NCI-H1694 treated with DMSO at 0.1 percent for 48 hours (cell line): ENCODE results near the gene CFDP1.
A peak's percentile ranks its signal among the peaks of the same experiment; 100 is the strongest.
"Not testable (repeated sequence)": the region's sequence is repeated elsewhere in the genome, so short reads cannot be mapped to it uniquely, and the experiment has no call there.

ENCODE experiments used
- DNase-seq: peaks from one replicate; lab custom pipeline; 2025; lab: John Stamatoyannopoulos, UW

Gene CFDP1

DNA sequence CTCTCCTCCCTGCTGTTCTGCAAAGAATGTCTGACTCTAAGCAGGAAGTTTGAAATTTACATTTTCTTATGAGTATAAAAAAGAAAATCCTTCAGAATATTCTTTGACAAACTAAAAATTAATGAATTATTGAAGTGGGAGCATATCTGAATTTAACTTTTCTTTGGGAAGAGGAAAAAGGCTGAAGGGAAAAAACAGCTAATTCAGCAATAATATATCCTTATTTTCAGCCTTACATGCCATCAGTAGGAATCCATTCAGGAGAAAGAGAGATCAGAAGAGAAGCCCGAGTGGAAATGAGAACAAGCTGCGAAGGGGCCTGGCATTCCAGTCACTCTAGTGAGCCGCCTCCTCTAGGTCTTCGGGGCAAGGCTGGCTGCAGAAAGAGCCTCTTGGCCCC, 140.1 kb downstream of the CFDP1 start:
- no peak for DNase-seq

DNA sequence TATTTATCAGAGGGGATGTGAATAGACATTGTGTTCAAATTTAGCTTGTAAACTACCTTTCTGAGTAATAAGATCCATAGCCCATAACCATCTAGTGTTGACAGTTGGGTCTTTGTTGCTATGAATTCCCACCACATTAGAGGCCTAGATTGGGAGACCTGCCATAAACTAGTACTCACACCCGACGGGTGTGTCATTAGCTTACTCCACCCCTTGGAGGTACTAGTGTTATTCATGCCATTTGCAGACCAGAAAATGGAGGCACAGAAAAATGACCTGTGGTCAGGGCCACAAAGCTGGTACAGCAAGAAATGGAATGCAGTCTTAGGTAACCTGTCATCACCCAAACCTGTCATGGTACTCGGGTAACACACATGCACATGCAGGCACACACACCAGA, 140.6 kb downstream of the CFDP1 start:
- DNase-seq, result no peak

DNA sequence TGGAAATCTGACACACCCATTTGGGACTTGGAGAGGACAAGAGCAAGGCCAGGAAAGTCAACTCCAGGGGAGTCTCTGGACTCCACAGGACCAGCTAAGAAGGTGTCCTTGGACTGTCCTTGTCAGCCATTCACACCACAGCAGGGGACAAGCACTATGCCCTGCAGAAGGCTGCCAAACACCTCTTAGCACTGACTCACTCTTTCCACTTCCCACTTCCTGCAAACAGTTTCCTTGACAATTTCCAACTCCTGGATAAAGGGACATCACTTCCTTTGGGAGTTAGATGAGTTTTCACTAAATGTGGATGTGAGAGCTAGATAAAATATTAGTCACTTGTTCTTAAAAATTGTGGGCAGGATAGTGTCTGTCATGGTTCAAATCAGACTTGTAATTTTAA, 144.1 kb downstream of the CFDP1 start:
- DNase-seq, result no peak

GRCh38 chr16:75288596-75289120, 144.6 kb downstream of the CFDP1 start:
- no peak for DNase-seq

GRCh38 chr16:75288181-75288580, 145.1 kb downstream of the CFDP1 start:
- no peak for DNase-seq

DNA sequence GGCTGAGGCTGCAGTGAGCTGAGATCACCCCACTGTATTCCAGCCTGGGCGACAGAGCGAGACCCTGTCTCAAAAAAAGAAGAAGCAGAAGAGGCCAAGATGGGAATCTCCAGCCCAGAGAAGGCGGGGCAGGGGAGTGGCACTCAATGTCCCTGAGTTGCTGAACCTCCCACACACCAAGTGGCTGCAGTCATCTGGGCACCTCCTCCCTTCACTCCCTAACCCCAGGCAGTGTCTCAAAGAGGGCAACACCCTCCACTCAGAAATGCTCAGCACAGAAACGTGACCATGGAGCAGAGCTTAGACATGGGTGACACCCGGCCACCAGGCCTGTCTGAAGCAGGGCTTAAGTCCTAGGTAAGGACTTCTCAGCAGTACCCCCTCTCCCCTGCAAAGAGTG, 145.6 kb downstream of the CFDP1 start:
- no peak for DNase-seq

DNA sequence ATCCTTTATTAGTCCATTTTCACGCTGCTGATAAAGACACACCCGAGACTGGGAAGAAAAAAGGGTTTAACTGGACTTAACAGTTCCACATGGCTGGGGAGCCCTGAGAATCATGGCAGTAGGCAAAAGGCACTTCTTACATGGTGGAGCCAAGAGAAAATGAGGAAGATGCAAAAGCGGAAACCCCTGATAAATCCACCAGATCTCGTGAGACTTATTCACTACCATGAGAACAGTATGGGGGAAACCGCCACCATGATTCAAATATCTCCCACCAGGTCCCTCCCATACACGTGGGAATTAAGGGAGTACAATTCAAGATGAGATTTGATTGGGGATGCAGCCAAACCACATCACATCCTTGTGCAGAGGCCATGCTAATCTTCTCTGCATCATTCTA, 146.9 kb downstream of the CFDP1 start:
- DNase-seq, result no peak

DNA sequence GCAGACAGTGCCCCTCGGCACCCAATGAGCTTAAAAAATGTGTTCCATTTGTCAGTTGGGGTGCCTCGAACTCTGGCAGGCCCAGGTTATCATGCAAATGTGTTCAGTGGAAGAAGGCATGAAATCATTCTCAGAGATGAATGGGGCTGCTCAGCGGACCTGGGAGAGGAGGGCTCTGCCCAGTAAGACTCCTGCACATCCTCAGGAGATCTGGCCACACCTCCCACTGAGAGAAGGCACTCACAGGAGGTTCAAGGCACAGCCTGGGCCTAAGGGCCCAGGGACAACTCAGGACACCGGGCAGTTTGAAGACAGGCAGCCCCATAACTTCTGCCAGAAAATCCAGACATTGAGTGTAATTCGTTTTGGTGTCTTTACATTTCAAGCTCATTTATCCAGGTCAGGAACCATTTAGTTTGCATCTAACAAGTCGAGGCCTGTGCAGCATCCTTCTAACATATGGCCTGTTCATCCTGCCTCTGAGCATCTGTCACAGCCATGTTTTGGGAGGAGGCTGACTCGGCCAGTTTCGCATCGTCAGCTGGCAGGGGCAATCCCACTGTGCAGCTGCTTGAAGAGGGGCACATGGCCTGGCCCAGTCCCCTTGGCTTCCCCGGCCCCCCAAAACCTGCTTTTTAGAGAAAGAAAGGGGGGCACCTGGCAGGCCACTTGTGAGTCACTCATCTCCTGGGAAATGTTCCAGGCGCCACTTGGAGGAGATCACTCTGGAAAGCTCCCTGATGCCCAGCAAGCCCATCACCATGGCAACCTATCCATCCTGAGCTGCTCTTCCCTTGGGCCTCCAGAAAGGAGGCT, 150.6 kb downstream of the CFDP1 start:
- DNase-seq, result peak; percentile 95

- no peak for DNase-seq
Observed at GRCh38 chr16:75281826-75282225, 151.5 kb downstream of the CFDP1 start.

GRCh38 chr16:75281009-75281408, 152.3 kb downstream of the CFDP1 start:
- not testable (repeated sequence) for DNase-seq

GRCh38 chr16:75280331-75280804, 152.9 kb downstream of the CFDP1 start:
- no peak for DNase-seq

DNA sequence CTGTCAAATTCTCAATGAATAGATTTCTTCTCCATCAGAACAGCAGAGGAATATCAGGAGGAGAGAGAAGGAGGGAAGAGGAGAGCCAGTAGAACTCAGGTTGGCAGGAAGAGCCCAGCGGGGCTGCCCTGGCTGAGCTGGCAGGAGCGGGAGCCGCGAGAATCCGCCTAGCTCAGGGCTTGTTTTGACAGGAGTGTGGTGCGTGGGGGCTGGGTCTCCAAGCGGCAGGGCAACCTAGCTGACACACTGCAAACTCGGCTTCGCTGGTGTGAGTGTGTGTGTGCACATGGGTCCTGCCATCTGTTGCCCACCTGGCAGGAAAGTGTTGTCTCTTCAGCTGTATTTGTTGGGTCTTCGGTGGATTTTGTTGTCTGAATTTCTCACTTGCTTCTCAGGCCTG, 154.0 kb downstream of the CFDP1 start:
- peak; percentile 91 for DNase-seq

DNA sequence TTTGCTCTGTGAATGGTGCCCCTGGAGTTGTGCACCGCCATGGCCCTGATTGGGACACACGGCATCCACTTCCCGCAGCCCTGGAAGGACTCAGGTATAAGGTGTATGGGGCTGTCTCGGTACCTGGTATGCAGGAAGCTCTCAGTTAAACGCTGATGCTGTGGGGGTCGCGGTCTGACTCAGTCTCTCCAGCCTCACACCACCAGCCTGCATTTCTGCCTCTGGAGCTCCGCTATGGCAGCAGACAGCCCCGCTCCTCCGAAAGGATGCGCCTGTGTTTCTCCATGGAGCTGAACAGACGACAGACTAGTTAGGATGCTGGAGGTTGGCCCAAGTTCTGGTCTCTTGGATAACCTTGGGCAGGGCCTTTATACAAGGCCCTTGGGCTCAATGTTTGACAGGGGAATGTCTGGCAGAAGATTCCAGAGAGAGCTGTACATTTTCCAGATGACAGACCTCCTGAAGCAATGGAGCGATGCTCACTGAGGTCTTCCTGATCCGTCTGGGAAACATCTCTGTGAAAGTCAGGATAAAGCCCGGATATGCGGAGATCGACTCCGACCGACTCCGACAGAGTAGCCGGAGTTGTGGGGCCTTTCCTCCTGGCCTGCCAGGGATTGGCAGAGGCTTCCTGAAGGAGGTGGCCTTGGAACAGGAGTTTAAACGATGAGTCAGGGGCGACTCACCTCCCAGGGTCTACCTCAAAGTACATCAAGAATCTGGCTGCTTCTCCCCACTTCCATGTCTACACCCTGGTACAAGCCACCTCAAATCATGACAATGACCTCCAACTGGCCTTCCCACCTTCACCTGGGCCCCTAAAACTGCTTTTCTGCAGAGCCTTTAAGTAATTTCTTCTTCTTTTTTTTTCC, 160.0 kb downstream of the CFDP1 start:
- no peak for DNase-seq

GRCh38 chr16:75272629-75273028, 160.7 kb downstream of the CFDP1 start:
- DNase-seq, result not testable (repeated sequence)

- DNase-seq, result no peak
Observed at GRCh38 chr16:75272097-75272551, 161.2 kb downstream of the CFDP1 start.

DNA sequence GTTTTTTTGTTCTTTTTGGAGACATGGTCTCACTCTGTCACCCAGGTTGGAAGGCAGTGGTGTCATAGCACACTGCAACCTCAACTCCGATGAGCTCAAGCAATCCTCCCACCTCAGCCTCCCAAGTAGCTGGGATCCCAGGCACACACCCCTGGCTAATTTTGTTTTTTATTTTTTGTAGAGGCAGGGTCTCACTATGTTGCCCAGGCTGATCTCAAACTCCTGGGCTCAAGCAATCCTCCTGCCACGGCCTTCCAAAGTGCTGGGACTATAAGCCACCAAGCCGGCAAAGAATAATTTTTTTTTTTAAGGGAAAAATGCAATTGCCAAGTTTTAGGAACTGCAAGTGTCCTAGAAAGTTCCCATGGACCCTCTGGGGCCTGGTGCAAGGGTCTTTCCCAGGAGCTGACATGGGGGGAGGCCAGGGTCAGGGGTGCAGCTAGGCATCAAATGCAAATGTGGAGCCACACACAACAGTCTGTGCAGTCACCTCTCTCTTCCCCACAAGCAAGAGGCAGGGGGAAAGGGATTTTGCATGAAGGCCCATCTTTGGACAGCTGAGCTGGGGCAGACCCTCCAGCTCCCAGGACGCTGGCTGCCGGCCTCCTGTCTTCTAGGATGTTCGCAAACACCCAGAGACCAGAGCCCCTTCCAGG, 161.7 kb downstream of the CFDP1 start:
- no peak for DNase-seq

GRCh38 chr16:75269358-75269757, 163.9 kb downstream of the CFDP1 start:
- not testable (repeated sequence) for DNase-seq

- DNase-seq, result peak; percentile 86
Observed at GRCh38 chr16:75267631-75268264, 165.6 kb downstream of the CFDP1 start.

DNA sequence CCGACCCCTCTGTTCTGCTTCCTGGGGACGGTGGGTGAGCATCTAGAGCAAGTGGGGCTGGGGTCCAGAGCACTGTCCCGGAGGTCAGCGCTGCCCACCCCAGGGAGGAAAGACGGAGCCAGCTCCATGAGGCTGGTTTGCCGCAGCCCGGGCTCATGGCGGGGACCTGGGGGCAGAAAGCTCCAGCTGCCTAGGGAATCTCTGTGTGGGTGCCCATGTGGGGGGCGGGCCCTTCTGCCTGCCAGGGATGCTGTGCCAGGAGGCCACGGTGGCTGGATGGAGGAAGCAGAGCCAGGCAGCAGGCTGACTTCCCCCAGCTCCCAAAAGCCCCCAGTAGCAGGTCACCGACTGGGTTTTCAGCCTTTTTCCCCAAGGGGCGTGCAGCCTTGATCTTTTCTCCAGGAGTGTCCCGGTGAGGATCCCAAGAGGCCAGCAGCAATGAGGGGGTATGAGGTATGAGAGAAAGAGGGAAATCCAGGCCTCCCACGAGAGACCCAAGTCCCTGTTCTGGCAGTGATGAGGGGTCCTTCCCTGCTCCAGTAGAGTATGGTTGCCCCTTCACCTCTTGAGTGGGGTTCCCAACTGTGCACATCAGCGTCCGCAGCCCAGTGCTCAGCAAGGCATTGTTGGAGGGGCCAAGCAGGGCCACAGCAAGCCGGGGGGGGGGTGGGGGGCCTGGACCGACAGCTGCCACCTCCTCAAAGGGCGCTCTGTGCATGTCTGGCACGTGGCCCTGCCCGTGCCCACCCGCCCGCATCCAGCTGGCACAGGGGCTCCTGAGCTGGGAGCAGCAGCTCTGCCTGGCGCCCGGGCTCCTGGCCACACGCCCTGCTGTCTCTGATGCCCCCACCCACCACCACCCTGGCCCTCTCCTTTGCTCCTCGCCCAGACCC, 166.3 kb downstream of the CFDP1 start:
- peak; percentile 82 for DNase-seq

- no peak for DNase-seq
Observed at GRCh38 chr16:75265911-75266701, 167.2 kb downstream of the CFDP1 start.
